OCI-LY3 (cell line): ENCODE measurements around the gene PSKH1.

Experiments used
- CTCF ChIP-seq: fragments of 200-600, 300-600 bp; sonication (generic); IDR thresholded peaks from 2 replicates; pipeline ENCODE4 v1.5.1; 2014; ENCODE audit warnings: antibody characterized with exemption, low read length, low read depth
- EZH2phosphoT487 ChIP-seq: fragments of 200-600 bp; shearing (Covaris generic); IDR thresholded peaks from 2 replicates; pipeline ENCODE4 v1.6.1; 2018; ENCODE audit warnings: antibody characterized with exemption, mixed run types, low read depth

GRCh38 chr16:67935101-67935401, 42.0 kb downstream of the PSKH1 start:
- no peak for TF ChIP-seq CTCF
- TF ChIP-seq EZH2phosphoT487: no peak
